HepG2 (cell line): ENCODE measurements around the gene TRIO. TPM values are rescaled to one million over a fixed set of nuclear protein-coding genes. Genes with fewer than 3 reads are reported as not detected.

Source experiments
- ATAC-seq: fragments of 200-7000 bp; cut with Tn5 transposase; 3 replicates; pipeline ENCODE4 v1.9.1; 2020; ENCODE audit warnings: mild to moderate bottlenecking, moderate library complexity
- BruUV-seq: library from RNA; stranded (reverse); fragments of 400-500 nt; replicated peaks from 2 replicates; lab custom pipeline; 2021; lab: Mats Ljungman, UMichigan
- CTCF ChIA-PET: fragments of 300-600 bp; formaldehyde crosslinking; extraction: SDS; loops from one replicate; lab custom pipeline; 2021; ENCODE audit warnings: low total read pairs, inconsistent platforms, low intra/inter-chr PET ratio; lab: Yijun Ruan, JAX
- POLR2A ChIA-PET: fragments of 350-600 bp; sonication (Branson Sonifier 250); formaldehyde crosslinking; loops from one replicate; lab custom pipeline; 2020; ENCODE audit warnings: antibody characterized with exemption, inconsistent platforms; lab: Yijun Ruan, JAX
- DNase-seq: peaks from one replicate; pipeline ENCODE4 v3.0.0-alpha.2; 2015; ENCODE audit warnings: low spot score
- FAIRE-seq: peaks from 3 replicates; lab custom pipeline; 2011; peaks lifted over from hg19 to GRCh38; lab: Jason Lieb, UNC
- H2AFZ ChIP-seq: one replicate; pipeline ENCODE4 v1.6.1; 2011; ENCODE audit warnings: low read length, inconsistent platforms
- H3K27ac ChIP-seq: fragments of 300-600 bp; 3 replicates; pipeline ENCODE4 v1.8.0; 2011; ENCODE audit warnings: mixed run types, mild to moderate bottlenecking, mixed read lengths, low read length, inconsistent platforms; ENCODE audit not compliant: insufficient read depth; ENCODE audit errors: extremely low read length
- H3K27me3 ChIP-seq, 2 experiments: fragments of 200-600 bp in 1 of 2; 2 replicates in 1 of 2; 3 replicates in 1 of 2; pipeline versions ENCODE4 v1.6.0 to v1.8.0; 2011; ENCODE audit warnings: low read length in 2 of 2, mild to moderate bottlenecking in 2 of 2, moderate library complexity in 2 of 2, inconsistent platforms in 1 of 2; ENCODE audit not compliant: insufficient read depth in 2 of 2, control insufficient read depth in 1 of 2
- H3K36me3 ChIP-seq, 2 experiments: fragments of 200-600 bp in 1 of 2; replicated peaks in 1 of 2; 2 replicates in 1 of 2; 3 replicates in 1 of 2; pipeline versions ENCODE4 v1.5.1 to v1.8.0; 2011; ENCODE audit warnings: low read length in 2 of 2, inconsistent platforms in 1 of 2; ENCODE audit not compliant: insufficient read depth in 2 of 2, control insufficient read depth in 1 of 2
- H3K4me1 ChIP-seq: 2 replicates; pipeline ENCODE4 v1.5.1; 2012; ENCODE audit warnings: low read length, inconsistent platforms; ENCODE audit not compliant: insufficient read depth
- H3K4me2 ChIP-seq: 2 replicates; pipeline ENCODE4 v1.6.0; 2011; ENCODE audit warnings: low read depth, low read length, inconsistent platforms
- H3K4me3 ChIP-seq, 3 experiments: fragments of 200-600 bp in 1 of 3; sonication (generic), shearing (Covaris generic) in 1 of 3; replicated peaks in 1 of 3; 2 replicates each; pipeline ENCODE4 v1.5.1; 2011 to 2016; ENCODE audit warnings: low read length in 3 of 3, inconsistent platforms in 2 of 3, low read depth in 2 of 3, mild to moderate bottlenecking in 2 of 3, control low read depth in 1 of 3, mixed read lengths in 1 of 3; ENCODE audit not compliant: insufficient read depth in 1 of 3
- H3K79me2 ChIP-seq: one replicate; pipeline ENCODE4 v1.6.1; 2011; ENCODE audit warnings: low read length, inconsistent platforms; ENCODE audit not compliant: insufficient read depth
- H3K9ac ChIP-seq: 2 replicates; pipeline ENCODE4 v1.6.0; 2011; ENCODE audit warnings: mild to moderate bottlenecking, low read depth, low read length, inconsistent platforms; ENCODE audit not compliant: insufficient read depth
- H3K9me3 ChIP-seq: 2 replicates; pipeline ENCODE4 v1.5.1; 2012; ENCODE audit warnings: mild to moderate bottlenecking, low read length
- H4K20me1 ChIP-seq: 2 replicates; pipeline ENCODE4 v1.6.0; 2011; ENCODE audit warnings: inconsistent platforms, mild to moderate bottlenecking, low read length, moderate library complexity; ENCODE audit not compliant: insufficient read depth
- ELF1 ChIP-seq: sonication (generic); formaldehyde crosslinking; IDR thresholded peaks from 2 replicates; pipeline ENCODE4 v1.4.0; 2020; ENCODE audit warnings: missing genetic modification reagents
- FOSL1 ChIP-seq: sonication (generic); formaldehyde crosslinking; IDR thresholded peaks from 2 replicates; pipeline ENCODE4 v1.9.0; 2021; ENCODE audit warnings: missing genetic modification reagents, borderline replicate concordance
- GMEB1 ChIP-seq: sonication (generic); formaldehyde crosslinking; IDR thresholded peaks from 2 replicates; pipeline ENCODE4 v1.5.1; 2020; ENCODE audit warnings: missing genetic modification reagents, mild to moderate bottlenecking, borderline replicate concordance
- NFKB2 ChIP-seq: sonication (generic); formaldehyde crosslinking; IDR thresholded peaks from 2 replicates; pipeline ENCODE4 v1.4.0; 2020; ENCODE audit warnings: missing genetic modification reagents, borderline replicate concordance
- PHF21A ChIP-seq: sonication (generic); formaldehyde crosslinking; IDR thresholded peaks from 2 replicates; pipeline ENCODE4 v1.5.0; 2020; ENCODE audit warnings: mild to moderate bottlenecking, missing genetic modification reagents
- RARG ChIP-seq: sonication (generic); formaldehyde crosslinking; IDR thresholded peaks from 2 replicates; pipeline ENCODE4 v1.4.0; 2020; ENCODE audit warnings: low read depth, mild to moderate bottlenecking, missing genetic modification reagents
- RBAK ChIP-seq: sonication (generic); formaldehyde crosslinking; IDR thresholded peaks from 2 replicates; pipeline ENCODE4 v1.5.1; 2020; ENCODE audit warnings: mild to moderate bottlenecking, missing genetic modification reagents
- RFX5 ChIP-seq: IDR thresholded peaks from 2 replicates; pipeline ENCODE4 v1.6.1; 2011; ENCODE audit warnings: low read depth, low read length, improper control_type of control experiment
- SMARCC2 ChIP-seq: fragments of 450-650 bp; IDR thresholded peaks from 2 replicates; pipeline ENCODE4 v1.6.1; 2017; ENCODE audit warnings: antibody characterized with exemption, mild to moderate bottlenecking
- ZBTB38 ChIP-seq: sonication (generic); formaldehyde crosslinking; IDR thresholded peaks from 2 replicates; pipeline ENCODE4 v1.5.1; 2020; ENCODE audit warnings: mild to moderate bottlenecking, missing genetic modification reagents
- ZFP36 ChIP-seq: fragments of 150-350 bp; IDR thresholded peaks from 2 replicates; pipeline ENCODE4 v1.6.1; 2018; ENCODE audit warnings: borderline replicate concordance, low read length, low read depth; ENCODE audit not compliant: partially characterized antibody
- ZFYVE20 ChIP-seq: sonication (generic); formaldehyde crosslinking; IDR thresholded peaks from 2 replicates; pipeline ENCODE4 v1.8.0; 2023; ENCODE audit warnings: low read depth, mild to moderate bottlenecking, moderate library complexity, missing genetic modification reagents, borderline replicate concordance
- ZKSCAN1 ChIP-seq: fragments of 150-350 bp; IDR thresholded peaks from 2 replicates; pipeline ENCODE4 v1.6.1; 2014; ENCODE audit warnings: low read length
- ZNF546 ChIP-seq: sonication (generic); formaldehyde crosslinking; conservative IDR thresholded peaks from 2 replicates; pipeline ENCODE4 v1.8.1; 2023; ENCODE audit warnings: mild to moderate bottlenecking, missing genetic modification reagents
- ZNF775 ChIP-seq: sonication (generic); formaldehyde crosslinking; IDR thresholded peaks from 2 replicates; pipeline ENCODE4 v1.4.0; 2020; ENCODE audit warnings: missing genetic modification reagents, mild to moderate bottlenecking, moderate library complexity, borderline replicate concordance
- WGBS: methylation state at CpG from one replicate; pipeline ENCODE4 v1.1.6; 2017; ENCODE audit warnings: low lambda C conversion rate; 5-methylcytosine and 5-hydroxymethylcytosine counted together
- in situ Hi-C: cut with HindIII; loops from 2 replicates; pipeline ENCODE4 v1.10.0; 2017; ENCODE audit warnings: low pct_unique_long_range_greater_than_20kb; ENCODE audit not compliant: extremely low pct_ligation_motif_present
- intact Hi-C: fragments of 100-400 bp; cut with micrococcal nuclease; formaldehyde crosslinking; loops from one replicate; pipeline ENCODE4 v1.10.0; 2022; ENCODE audit not compliant: unreplicated experiment
- polyA plus RNA-seq, 8 experiments: library from polyadenylated mRNA; depleted of rRNA in 3 of 8; stranded (reverse) in 7 of 8; unstranded in 1 of 8; fragments of >200 nt; fragmentation: Illumina TruSeq in 4 of 8; extraction: Trizol in 4 of 8; gene quantifications; 2 replicates each; pipeline versions ENCODE4 v1.2.1 to v1.2.3, GENCODE V29; 2011 to 2016; ENCODE audit warnings: low read depth in 4 of 8, missing spikeins in 1 of 8, mixed read lengths in 1 of 8; ENCODE audit not compliant: insufficient read depth in 1 of 8
- total RNA-seq, 5 experiments: library from RNA; depleted of rRNA; stranded (reverse); fragments of >200 nt; fragmentation: Illumina TruSeq; extraction: Trizol; gene quantifications; 2 replicates each; pipeline ENCODE4 v1.2.3, GENCODE V29; 2016; ENCODE audit warnings: low read depth in 1 of 5
- TF ChIP-seq, protein P1 (sequence below): sonication (generic); formaldehyde crosslinking; IDR thresholded peaks from 2 replicates; pipeline ENCODE4 v1.4.0; 2020; ENCODE audit warnings: missing genetic modification reagents, borderline replicate concordance

The TRIO gene
- total and polyA plus RNA-seq, 2 of the 13 experiments (the other 11 are each of a cell fraction or from before 2014, with no cell fraction given), result 45.2 to 45.9 TPM

DNA sequence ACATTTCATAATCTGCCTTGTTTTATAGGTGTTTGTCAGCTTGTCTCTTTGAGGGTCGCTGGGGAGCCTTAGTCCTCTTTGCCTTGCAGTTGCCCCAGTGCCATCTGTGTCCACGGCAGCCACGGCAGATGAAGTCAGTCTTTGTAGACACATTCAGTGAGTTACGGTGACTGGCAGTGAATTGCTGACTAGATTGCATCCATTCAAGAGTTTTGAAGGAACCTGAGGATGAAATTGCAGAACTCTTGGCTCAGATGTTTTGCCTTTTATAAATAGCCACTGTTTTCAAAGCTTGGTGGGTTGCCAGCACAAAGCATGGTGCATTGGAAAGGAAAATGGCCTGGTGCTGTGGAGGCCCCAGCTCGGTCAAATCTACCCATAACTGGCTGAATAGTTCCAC, 125.6 kb downstream of the TRIO start (continued):
- TF ChIP-seq ZNF775 (CRISPR knock-in tag) (no peak), ZNF546 (no peak), NFKB2 (CRISPR knock-in tag) (no peak), FOSL1 (CRISPR knock-in tag) (no peak), SMARCC2 (no peak)

- peaks cover 68% of the 10 kb centered on the region for H3K4me1 ChIP-seq
- ATAC-seq (no peak), FAIRE-seq (no peak), DNase-seq (no peak)
- H3K4me3 ChIP-seq, result no peak overlapping the region
- intact Hi-C loops, result no loop called here
- H2AFZ ChIP-seq, result no peak overlapping the region
- H3K4me2 ChIP-seq, result no peak overlapping the region
- ChIA-PET POLR2A (interaction anchor here (1.2 to 1.3 kb wide), 2 partner anchors 60 to 156 kb away, joined by 3 read pairs; no protein-coding TSS in a partner anchor), CTCF (interaction anchor here (1.6 to 3.4 kb wide), 2 partner anchors 127 to 161 kb away, joined by 5 to 16 read pairs; partner anchors contain the start of gene TRIO)
- peaks cover 20% of the 10 kb centered on the region for H4K20me1 ChIP-seq
- no peak overlapping the region for H3K27ac ChIP-seq
- in situ Hi-C loops, result loop anchor here (10.0 kb wide), 1 partner anchor 125 kb away; the partner anchor contains the start of gene TRIO
- no peaks in the 10 kb centered on the region for H3K27me3 ChIP-seq
- H3K9me3 ChIP-seq, result no peaks in the 10 kb centered on the region
- no TSS peak for BruUV-seq
- H3K79me2 ChIP-seq, result peaks cover 67% of the 10 kb centered on the region
- 73% methylated on average over 2 of the region's 2 CpGs for WGBS
- TF ChIP-seq ZFP36 (no peak), RBAK (CRISPR knock-in tag) (no peak), ZBTB38 (no peak), ZFYVE20 (CRISPR knock-in tag) (no peak), PHF21A (no peak), ELF1 (CRISPR knock-in tag) (no peak), RFX5 (no peak), ZKSCAN1 (no peak), RARG (no peak), GMEB1 (CRISPR knock-in tag) (no peak)
- TF ChIP-seq, protein P1, sequence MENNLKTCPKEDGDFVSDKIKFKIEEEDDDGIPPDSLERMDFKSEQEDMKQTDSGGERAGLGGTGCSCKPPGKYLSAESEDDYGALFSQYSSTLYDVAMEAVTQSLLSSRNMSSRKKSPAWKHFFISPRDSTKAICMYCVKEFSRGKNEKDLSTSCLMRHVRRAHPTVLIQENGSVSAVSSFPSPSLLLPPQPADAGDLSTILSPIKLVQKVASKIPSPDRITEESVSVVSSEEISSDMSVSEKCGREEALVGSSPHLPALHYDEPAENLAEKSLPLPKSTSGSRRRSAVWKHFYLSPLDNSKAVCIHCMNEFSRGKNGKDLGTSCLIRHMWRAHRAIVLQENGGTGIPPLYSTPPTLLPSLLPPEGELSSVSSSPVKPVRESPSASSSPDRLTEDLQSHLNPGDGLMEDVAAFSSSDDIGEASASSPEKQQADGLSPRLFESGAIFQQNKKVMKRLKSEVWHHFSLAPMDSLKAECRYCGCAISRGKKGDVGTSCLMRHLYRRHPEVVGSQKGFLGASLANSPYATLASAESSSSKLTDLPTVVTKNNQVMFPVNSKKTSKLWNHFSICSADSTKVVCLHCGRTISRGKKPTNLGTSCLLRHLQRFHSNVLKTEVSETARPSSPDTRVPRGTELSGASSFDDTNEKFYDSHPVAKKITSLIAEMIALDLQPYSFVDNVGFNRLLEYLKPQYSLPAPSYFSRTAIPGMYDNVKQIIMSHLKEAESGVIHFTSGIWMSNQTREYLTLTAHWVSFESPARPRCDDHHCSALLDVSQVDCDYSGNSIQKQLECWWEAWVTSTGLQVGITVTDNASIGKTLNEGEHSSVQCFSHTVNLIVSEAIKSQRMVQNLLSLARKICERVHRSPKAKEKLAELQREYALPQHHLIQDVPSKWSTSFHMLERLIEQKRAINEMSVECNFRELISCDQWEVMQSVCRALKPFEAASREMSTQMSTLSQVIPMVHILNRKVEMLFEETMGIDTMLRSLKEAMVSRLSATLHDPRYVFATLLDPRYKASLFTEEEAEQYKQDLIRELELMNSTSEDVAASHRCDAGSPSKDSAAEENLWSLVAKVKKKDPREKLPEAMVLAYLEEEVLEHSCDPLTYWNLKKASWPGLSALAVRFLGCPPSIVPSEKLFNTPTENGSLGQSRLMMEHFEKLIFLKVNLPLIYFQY (CRISPR knock-in tag), result no peak
- peaks cover 0 to 17% of the 10 kb centered on the region in 2 experiments; a peak in 1 of 5 replicates for H3K36me3 ChIP-seq
- H3K9ac ChIP-seq, result no peak overlapping the region
These were observed 126.3 kb downstream of the TRIO start for GRCh38 chr5:14269395-14269794.
